Heart left ventricle (tissue), 13 donors: ENCODE measurements around the gene CHIT1.

ENCODE experiments used
- CTCF ChIP-seq, 12 donors: fragments of 200-600 bp; sonication (generic) in 4 of 12; IDR thresholded peaks; one replicate each; pipeline versions ENCODE4 v1.5.0 to v1.8.0; 2018 to 2022; ENCODE audit warnings: antibody characterized with exemption in 12 of 12, mild to moderate bottlenecking in 5 of 12
- POLR2A ChIP-seq, 2 donors: fragments of 450-650 bp; IDR thresholded peaks; one replicate each; pipeline ENCODE4 v1.6.1; 2017; ENCODE audit warnings: antibody characterized with exemption in 2 of 2, mild to moderate bottlenecking in 2 of 2, moderate library complexity in 2 of 2
- donor health status: ischemic (EF 13 %, LVEDD 7.1; RV severe dilation, severe dysfunction).
- donor health status: DM: no; HTN: yes; CAD: no.
- donor health status: DM: no; HTN: no; CAD: no.
- donor health status: ischemic (EF 25% LVEDD 6.9; RV normal size, moderate dysfunction).
- donor health status: ischemic (EF 25% LVEDD 5.7; RV mildly dilated, moderate dysfunction).
- donor health status: ischemic (EF 35%, LVEDD 5.7; RV mildly dilated, moderate dysfunction).
- donor health status: nonischemic (EF 11% LVEDD 7.7; RV severe dilation, severe dysfunction).
- donor health status: DM: yes; HTN: yes; CAD: no.
- donor health status: PGD.
- donor health status: ischemic (EF 29% LVEDD 5.4; RV normal size, mild dysfunction).
- donor health status: nonischemic (EF 23%, LVEDD 6.1; RV moderate dilation, normal function).

- no peak for TF ChIP-seq CTCF (IDR thresholded peaks at IDR 0.05)
- TF ChIP-seq POLR2A (IDR thresholded peaks at IDR 0.05), result no peak
These were observed 48.7 kb downstream of the CHIT1 start for GRCh38 chr1:203180611-203181330.
